Epidermal melanocyte (primary cell): ENCODE data around the gene PYURF.

Source experiments
- DNase-seq: peaks from one replicate; pipeline ENCODE4 v3.0.0; 2011; ENCODE audit warnings: low spot score; ENCODE audit not compliant: insufficient read length

PYURF gene

DNA sequence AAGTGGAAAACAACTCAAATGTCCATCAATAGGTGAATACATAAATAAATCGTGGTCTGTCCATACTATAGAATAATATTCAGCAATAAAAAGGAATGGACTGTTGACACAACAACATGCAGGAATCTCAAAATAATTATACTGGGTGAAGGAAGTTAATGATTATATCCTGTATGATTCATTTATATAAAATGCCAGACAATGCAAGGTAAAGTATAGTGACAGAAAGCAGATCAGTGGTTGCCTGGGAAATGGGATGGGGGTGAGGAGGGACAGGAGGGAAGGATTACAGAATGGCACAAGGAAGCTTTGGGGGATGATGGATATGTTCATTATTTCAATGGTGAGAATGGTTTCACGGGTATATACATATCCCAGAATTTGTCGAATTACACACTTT, 12.3 kb downstream of the PYURF start:
- DNase-seq = no peak

DNA sequence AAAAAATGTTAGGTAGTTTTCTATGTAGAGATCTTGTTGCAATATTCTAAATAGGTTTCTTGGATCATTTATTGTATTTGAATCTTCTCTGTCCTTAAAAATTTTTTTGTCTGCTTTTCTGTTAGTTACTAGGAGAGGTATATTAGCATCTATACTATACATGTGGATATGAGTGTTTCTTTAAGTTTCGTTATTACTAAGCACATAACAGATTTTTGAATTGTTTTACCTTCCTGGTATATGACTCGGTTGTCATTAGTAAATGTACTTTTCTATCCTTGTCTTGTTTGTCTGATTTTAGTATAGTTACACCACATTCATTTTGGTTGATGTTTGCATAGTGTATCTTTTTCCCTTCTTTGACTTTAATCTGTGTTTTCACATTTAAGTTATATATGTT, 20.2 kb downstream of the PYURF start:
- no peak for DNase-seq

DNA sequence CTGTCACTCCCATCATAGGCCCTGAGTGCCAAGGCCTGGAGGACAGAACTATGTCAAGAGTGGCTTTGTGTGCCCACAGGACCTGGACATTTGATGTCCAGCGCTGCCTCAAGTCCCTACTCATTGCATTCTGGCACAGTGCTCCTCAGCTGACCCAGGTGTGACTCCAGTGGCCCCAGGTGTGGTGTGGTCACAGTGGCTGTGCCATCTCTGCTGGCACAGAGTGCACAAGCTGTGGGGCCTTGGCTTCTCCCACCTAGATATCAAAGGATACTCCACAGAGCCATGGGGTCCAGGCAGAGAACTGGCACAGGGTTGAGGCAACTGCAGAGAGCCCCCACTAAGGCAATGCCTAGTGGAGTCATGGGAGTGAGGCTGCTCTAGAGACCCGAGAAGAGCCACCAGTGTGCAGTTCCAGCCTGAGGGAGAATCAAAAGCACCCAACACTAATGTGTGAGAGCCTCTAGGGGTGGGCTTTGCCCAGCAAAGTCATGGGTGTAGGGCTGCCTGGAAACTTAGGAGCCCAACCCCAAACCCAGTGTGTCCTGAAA, 25.6 kb downstream of the PYURF start:
- no peak for DNase-seq

DNA sequence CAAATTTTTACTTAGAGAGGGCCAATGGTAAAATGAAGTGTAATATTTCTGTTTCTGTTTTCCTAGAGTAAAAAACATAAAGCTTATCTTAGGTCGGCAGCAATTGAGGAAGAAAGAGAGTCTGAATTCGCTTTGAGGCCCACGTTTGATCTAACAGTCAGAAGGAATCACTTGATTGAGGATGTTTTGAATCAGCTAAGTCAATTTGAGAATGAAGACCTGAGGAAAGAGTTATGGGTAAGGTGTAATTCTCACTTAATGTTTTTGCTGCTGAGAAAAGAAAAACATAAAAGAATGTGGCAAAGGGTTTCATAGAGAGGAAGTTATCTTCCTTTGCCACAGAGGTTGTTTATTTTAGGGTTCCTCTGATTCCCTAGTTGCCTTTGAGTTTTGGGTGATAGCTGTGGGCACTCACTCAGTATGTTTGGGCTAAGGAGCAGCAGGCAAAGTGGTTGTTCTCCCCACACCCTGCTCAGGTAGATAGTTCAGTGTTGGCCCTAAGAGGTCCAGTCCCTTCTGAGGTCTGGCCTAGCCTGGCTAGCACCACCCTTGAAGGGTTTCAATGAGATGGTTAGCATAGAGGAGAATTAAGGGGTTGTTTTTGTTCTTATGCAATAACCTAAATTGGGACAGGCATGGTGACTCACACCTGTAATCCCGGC, 34.3 kb downstream of the PYURF start:
- DNase-seq = no peak

DNA sequence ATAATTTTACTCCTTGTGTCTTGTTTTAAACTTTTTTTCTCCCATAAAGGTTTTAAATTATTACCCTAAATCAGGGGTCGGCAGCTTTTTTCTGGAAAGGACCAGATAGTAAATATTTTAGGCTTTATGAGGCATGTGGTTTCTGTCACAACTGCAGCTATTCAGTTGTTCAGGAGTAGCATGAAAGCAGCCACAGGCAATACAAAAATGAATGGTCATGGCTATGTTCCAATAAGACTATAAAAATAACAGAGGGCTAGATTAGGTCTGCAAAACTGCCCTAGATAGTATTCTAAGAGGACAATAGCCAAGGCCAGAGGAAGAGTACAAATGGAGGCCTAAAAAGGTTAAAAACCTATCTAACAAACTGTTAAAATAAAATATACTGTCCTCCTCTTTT, 42.0 kb downstream of the PYURF start:
- peak; percentile 63 for DNase-seq

DNA sequence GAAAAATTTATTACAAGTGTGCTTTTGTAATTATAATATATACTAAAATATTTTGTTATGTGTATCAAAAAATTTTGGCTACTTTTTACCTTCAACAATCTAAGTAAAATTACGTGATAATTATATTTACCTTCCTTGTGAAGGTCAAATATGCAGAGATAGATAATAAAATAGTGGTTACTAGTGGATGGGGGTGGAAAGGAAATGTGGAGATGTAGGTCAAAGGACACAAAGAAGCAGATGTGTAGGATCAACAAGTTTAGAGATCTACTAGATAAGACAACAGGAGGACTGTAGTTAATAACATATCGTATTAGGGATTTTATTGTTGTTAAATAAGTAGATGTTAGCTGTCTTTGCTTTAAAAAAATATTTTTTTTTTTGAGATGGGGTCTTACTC, 45.3 kb downstream of the PYURF start:
- DNase-seq = no peak

DNA sequence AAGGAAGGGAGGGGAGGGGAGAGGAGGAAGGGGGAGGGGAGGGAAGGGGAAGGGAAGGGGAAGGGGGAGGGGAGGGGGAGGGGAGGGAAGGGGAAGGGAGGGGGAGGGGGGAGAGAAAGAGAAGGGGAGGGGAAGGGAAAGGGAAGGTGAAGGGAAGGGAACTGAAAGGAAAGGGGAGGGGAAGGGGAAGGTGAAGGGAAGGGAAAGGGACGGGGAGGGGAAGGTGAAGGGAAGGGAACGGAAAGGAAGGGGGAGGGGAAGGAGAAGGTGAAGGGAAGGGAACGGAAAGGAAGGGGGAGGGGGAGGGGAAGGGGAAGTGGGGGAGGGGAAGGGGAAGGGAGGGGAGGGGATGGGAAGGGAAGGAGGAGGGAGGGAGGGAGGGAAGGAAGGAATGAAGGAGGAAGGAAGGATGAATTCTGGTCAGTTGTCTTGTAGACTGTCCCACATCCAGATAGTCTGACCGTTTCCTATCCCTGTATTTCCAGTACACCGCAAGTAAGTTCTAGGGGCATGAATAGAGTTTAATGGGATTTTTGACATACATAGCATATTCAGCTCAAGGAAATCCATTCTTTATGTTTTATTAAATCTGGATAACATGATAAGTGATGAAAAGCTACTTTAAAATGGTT, 46.2 kb downstream of the PYURF start:
- no peak for DNase-seq
